D721Med (cell line): ENCODE measurements around the gene CEP78.

Source experiments
- DNase-seq: peaks from one replicate; pipeline ENCODE4 v3.0.0; 2011; ENCODE audit warnings: low spot score; ENCODE audit not compliant: insufficient read length
- FAIRE-seq: peaks from 2 replicates; lab custom pipeline; 2011; peaks lifted over from hg19 to GRCh38; lab: Jason Lieb, UNC
- CTCF ChIP-seq: IDR thresholded peaks from 2 replicates; pipeline ENCODE4 v1.5.1; 2012; ENCODE audit warnings: mild to moderate bottlenecking, control low read depth; ENCODE audit not compliant: insufficient read depth; ENCODE audit errors: missing control alignments

CEP78 gene

DNA sequence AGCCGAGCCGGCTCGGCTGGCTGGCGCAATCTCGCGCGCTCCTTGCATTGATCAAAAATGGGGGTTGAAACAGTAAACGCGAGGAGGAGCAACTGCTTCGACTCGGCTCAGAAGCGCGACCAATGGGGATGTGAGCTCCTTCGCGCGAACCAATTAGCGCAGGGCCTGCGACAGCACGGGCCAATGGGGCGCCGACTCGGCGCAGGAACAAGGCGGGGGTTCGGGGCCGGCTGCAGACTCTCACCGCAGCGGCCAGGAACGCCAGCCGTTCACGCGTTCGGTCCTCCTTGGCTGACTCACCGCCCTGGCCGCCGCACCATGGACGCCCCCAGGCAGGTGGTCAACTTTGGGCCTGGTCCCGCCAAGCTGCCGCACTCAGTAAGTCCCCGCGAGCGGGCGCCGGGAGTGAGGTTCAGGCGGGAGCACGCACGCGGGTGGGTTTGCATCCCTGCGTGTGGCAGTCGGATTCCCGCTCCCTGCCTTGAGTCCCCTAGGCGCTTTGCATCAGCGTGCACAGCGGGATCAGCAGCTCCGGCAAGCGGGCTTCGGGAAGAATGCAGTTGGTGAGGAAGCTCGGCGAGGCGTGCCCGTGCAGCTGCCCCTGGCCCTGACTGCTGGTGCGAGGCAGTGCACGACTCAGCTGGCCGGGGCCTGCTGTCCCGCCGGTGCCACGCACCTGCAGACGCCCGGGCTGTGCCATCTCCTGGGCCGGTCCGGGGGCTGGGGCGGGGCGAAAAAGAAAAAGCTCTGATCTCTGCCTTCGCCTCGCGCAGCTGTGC, 61.2 kb downstream of the CEP78 start, which contains the start of gene PSAT1:
TSS of gene PSAT1 (plus strand) at position 233 of the 779 bp plus-strand sequence. CDS start at position 319, 86 bp downstream.
- no peak for FAIRE-seq
- no peak for TF ChIP-seq CTCF

GRCh38 chr9:78297672-78297961, 61.7 kb downstream of the CEP78 start:
- FAIRE-seq (no peak), DNase-seq (no peak)
- no peak for TF ChIP-seq CTCF

More for the DNA sequence above, 61.2 kb downstream of the CEP78 start, which contains the start of gene PSAT1:
- no peak for DNase-seq

- no peak for DNase-seq
- FAIRE-seq: no peak
- TF ChIP-seq CTCF: no peak
Measured at GRCh38 chr9:78298046-78298765, 62.3 kb downstream of the CEP78 start.

- DNase-seq: no peak
- FAIRE-seq: no peak
- TF ChIP-seq CTCF: no peak
Measured at GRCh38 chr9:78300209-78300608, 64.3 kb downstream of the CEP78 start.

DNA sequence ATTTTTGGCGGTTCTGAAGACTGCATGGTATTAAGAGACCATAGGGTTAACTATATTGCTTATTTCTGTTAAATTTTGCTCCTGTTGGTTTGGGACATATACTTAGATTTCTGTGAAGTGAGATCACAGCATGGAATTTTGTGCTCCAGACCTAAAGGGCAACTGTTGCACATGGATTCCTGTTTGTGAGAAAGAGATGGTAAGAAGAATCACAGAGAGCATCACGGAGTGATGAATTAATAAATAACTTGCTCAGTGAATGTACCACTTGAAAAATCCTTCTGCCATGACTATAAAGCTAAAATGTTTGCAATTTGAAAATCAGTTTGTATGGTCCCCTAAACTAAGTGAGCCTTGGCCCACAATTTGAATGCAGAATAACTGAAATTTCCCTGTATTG, 65.6 kb downstream of the CEP78 start:
- DNase-seq: no peak
- FAIRE-seq: no peak
- TF ChIP-seq CTCF: no peak

GRCh38 chr9:78303377-78304062, 67.6 kb downstream of the CEP78 start:
- no peak for FAIRE-seq

More at GRCh38 chr9:78303377-78304062, 67.6 kb downstream of the CEP78 start:
- TF ChIP-seq CTCF: no peak
- no peak for DNase-seq
